Measurements from ENCODE around the gene GARIN1A. TPM values are rescaled to one million over a fixed set of nuclear protein-coding genes. Genes with fewer than 3 reads are reported as not detected.

Gene GARIN1A
- total RNA-seq, 2 experiments from 2014 or later, result 0.25 TPM; not detected in 1

Other genes with a start within 250 kb of the GARIN1A start
- 100 to 1,000 TPM; 344 to 362 TPM for gene HILPDA, start 216.4 kb upstream of the GARIN1A start, total RNA-seq
- gene METTL2B, start 195.5 kb upstream of the GARIN1A start, total RNA-seq, result 10 to 100 TPM; 38.9 to 45.6 TPM
- gene CALU, start 67.1 kb downstream of the GARIN1A start, total RNA-seq, result 10 to 100 TPM; 30.9 to 33.1 TPM
- not detected for gene OPN1SW, start 103.5 kb downstream of the GARIN1A start, total RNA-seq
- gene CCDC136, start 119.7 kb downstream of the GARIN1A start, total RNA-seq, result 1 to 10 TPM; 7.6 to 9.6 TPM
- under 1 TPM; 0.14 to 0.16 TPM for gene FLNC, start 158.1 kb downstream of the GARIN1A start, total RNA-seq
- gene ATP6V1F, start 190.6 kb downstream of the GARIN1A start, total RNA-seq, result 100 to 1,000 TPM; 109 to 113 TPM
- not detected for gene KCP, start 238.4 kb downstream of the GARIN1A start, total RNA-seq

Measured in activated CD8-positive, alpha-beta T cell treated with anti-CD3 and anti-CD28 coated beads for 36 hours (primary cell).